Measurements from ENCODE around the gene GCG.

GCG gene

GRCh38 chr2:162149940-162150339 is 2.1 kb downstream of the GCG start:
- no peak for DNase-seq (ENCODE audit: low read depth)

- DNase-seq (ENCODE audit: low read depth): no peak
Measured at GRCh38 chr2:162149466-162149865, 2.6 kb downstream of the GCG start.

- DNase-seq (ENCODE audit: low read depth): no peak
Measured at GRCh38 chr2:162148956-162149355, 3.1 kb downstream of the GCG start.

GRCh38 chr2:162143969-162144368 is 8.1 kb downstream of the GCG start:
- DNase-seq (ENCODE audit: low read depth): no peak

- no peak for DNase-seq (ENCODE audit: low read depth)
Measured at GRCh38 chr2:162138310-162138709, 13.7 kb downstream of the GCG start.

GRCh38 chr2:162127422-162127821 is 24.6 kb downstream of the GCG start:
- DNase-seq (ENCODE audit: low read depth): no peak

DNA sequence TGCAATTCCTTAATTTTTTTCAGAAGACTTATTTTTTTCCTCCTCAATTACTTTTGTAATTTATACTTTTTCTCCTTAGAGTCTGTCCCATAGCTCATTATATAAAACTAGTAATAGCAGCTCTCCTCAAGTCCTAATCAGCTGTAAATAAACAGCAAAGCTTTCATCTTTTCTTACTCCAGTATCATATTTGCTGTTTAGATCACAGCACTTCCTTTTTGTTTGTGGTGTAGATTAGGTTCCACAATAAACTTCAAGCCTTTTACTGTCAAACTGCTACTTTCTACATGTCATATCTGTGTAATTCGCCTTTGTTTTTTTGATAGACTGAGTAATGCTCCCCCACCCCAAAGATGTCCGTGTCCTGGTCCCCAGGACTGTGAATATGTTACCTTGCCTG is 25.5 kb downstream of the GCG start:
- no peak for DNase-seq (ENCODE audit: low read depth)

GRCh38 chr2:162126111-162126519 is 25.9 kb downstream of the GCG start:
- no peak for DNase-seq (ENCODE audit: low read depth)

DNA sequence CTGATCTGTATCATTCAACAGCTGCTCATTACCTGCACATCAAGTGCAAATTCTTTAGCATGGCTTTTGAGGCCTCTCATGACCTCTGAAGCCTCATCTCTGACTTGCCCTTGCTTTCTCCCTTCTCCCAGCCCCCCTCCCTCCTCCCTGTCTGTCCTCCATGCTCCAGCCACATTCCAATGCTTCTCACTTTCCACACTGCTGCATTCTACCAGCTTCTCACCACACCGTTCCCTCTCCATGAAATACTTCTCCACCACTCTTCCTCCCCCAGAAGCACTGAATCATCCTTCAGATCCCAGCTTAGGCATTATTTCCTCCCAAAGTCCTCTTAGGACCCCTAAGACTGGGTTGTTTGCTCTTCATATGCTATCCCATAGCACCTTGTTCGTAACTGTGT is 26.9 kb downstream of the GCG start:
- DNase-seq (ENCODE audit: low read depth): no peak

GRCh38 chr2:162123806-162124758 is 28.0 kb downstream of the GCG start:
- DNase-seq (ENCODE audit: low read depth): peak; percentile 36

DNA sequence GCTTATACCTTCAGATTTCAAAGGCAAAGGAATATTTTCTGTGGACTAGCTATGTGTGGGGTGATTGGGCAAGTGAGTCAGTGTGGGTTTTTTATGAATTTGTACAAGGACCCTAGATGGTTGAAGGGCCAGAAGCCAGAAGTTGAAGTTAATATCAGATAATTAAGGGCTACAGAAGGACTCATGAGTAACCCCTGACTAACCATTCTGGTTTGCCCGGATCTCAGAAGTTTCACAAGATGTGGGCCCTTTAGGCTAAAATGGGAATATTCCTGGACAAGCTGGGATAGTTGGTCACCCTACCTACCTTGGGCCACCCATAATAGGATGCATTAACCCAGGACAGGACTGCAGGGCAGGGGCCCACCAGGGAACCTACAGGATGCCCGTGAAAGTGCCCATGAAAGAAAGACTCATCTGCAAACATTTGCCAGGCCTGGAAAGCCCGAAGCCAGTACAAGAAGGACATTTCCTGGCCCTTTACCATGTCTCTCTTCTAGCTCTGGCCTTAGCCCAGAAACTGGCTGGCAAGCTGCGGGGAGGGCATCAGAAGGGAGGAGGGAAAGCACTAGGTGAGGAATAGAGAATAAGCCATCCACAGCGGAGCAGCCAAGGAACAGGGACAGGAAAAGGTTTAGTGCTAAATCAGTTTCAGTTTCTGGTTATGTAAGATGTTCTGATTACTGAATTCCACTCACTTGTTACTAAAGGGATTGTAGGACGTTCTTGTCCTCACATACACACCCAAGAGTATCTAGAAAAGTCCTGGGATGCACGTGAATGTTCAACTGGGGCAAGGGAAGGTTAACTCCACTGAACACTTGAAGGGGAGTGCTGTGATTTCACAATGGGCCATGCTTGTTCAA is 33.6 kb downstream of the GCG start:
- DNase-seq (ENCODE audit: low read depth): peak; percentile 65

- DNase-seq (ENCODE audit: low read depth): no peak
Measured at GRCh38 chr2:162116352-162116751, 35.7 kb downstream of the GCG start.

- no peak for DNase-seq (ENCODE audit: low read depth)
Measured at GRCh38 chr2:162115076-162115475, 37.0 kb downstream of the GCG start.

DNA sequence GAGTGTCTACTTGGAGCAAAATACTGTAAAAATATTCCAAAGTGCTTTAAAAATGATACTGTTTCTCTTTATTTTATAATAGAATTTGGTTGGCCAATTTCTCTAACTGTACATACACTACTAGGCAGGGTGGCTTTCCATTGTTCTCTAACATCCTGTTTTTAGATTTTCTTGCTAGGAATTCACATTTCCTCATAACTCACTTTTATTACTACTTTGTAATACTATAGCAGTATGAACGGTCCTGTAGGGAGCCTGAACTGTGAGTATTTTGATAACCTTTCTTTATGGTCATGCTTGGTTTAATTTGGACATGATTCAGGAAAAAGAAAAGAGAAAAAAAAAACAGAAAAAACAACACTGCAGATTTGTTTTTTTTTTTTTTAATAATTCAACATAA is 37.8 kb downstream of the GCG start:
- DNase-seq (ENCODE audit: low read depth): peak; percentile 20

DNA sequence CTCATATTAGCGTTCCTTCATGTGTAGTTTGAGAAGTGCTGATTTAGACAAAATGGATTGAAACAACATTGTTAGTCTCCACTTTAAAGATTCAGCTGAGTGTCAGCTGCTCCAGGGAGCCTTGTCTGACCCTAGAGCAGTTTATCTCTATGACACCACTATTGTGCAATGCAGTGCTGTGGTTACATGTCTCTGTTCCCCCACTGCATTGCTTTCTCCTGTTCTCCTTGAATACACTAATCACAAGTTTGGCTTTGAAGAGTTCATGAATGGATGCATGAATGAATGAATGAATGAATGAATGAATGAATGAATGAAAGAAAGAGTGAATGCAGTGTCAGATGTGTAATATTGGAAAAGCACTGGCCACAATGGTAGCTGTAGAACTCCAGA is 38.3 kb downstream of the GCG start:
- DNase-seq (ENCODE audit: low read depth): peak; percentile 43

DNA sequence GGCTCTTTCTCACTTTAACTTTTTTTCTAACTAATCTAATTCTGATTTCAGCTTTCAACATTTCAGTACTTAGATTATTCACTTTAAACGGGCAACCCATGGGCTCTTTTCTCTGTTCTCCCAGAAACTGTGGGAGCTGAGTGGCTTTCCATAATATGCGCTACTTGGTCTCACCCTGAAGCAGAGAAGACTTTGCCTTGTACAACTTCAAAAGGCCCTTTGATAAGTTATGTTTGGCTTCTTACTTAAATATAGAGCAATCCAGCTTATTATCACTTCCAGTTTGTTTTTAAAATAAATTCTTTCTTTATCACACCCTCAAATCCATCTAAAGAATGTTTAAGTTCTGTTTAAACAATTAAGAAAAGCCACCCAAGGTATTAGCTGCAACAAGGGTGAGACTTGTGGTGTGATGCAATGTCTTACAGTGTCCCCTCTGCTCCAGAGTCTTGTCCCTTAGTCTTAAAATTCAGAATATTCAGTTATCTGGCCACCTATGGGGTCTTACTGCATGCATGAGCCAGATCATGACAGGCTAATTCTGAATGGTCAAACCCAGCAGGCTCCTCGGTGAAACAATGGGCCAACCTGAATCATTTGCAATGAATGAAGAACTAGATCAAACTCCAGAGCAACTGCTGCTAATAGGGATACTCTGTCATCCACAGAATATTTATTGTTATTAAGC is 38.8 kb downstream of the GCG start:
- no peak for DNase-seq (ENCODE audit: low read depth)

GRCh38 chr2:162111958-162112850 is 39.8 kb downstream of the GCG start:
- DNase-seq (ENCODE audit: low read depth): peak; percentile 64

GRCh38 chr2:162107361-162107901 is 44.6 kb downstream of the GCG start:
- no peak for DNase-seq (ENCODE audit: low read depth)

- DNase-seq (ENCODE audit: low read depth): no peak
Measured at GRCh38 chr2:162106746-162107145, 45.3 kb downstream of the GCG start.

- DNase-seq (ENCODE audit: low read depth): no peak
Measured at GRCh38 chr2:162106146-162106551, 45.9 kb downstream of the GCG start.

DNA sequence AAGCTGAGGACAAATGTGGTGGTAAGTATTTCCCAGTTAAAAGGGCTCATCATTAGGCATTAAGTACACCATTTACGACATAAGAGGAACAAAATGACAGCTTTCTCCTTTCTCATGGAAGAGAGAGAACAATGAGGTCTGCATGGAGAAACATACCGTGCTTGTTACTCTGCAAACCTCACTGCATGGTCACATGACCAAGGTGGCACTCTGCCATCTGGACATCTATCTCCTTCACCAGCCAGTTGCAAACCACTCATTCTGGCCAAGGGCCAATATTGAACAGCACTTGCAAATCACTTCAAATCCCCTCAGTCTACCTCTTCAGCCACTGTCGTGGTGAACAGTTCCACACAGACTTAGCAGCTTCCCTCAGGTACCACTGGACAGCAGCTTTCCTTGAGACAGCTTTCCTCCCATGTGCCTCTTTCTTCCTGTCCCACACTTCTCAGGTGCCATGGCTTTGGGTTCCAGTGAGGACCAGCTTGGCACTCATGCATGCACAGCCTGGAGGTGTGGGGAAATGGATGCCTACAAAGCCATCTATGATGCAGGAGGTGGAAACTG is 48.5 kb downstream of the GCG start:
- no peak for DNase-seq (ENCODE audit: low read depth)

All from fibroblast of gingiva (primary cell).